ENCODE results near the gene FOXK1. TPM values are rescaled to one million over a fixed set of nuclear protein-coding genes. Genes with fewer than 3 reads are reported as not detected.

The FOXK1 gene
- total RNA-seq, 6 donors from 2014 or later, result 25.1 to 40.7 (median 34.1) TPM

GRCh38 chr7:4711093-4711492 lies 29.0 kb downstream of the FOXK1 start:
- no peaks in the 10 kb centered on the region for H3K36me3 ChIP-seq
- DNase-seq, result no peak
- H3K4me3 ChIP-seq, result no peak overlapping the region
- TF ChIP-seq POLR2A (IDR thresholded peaks at IDR 0.05), result no peak
- TF ChIP-seq CTCF (IDR thresholded peaks at IDR 0.05), result no peak
- no peak for TF ChIP-seq EP300 (IDR thresholded peaks at IDR 0.05)
- TF ChIP-seq POLR2AphosphoS5 (IDR thresholded peaks at IDR 0.05), result no peak
- H3K27ac ChIP-seq, result no peak overlapping the region
- no peak for ATAC-seq (ENCODE audit: low FRiP score in 2 of 2)
- H3K9me3 ChIP-seq, result no peaks in the 10 kb centered on the region
- peaks cover 59 to 73% (median 69%) of the 10 kb centered on the region in 4 donors for H3K4me1 ChIP-seq
- no peaks in the 10 kb centered on the region for H3K27me3 ChIP-seq
- WGBS, 2 donors, result 89 to 90% methylated on average over 10 of the region's 10 CpGs

DNA sequence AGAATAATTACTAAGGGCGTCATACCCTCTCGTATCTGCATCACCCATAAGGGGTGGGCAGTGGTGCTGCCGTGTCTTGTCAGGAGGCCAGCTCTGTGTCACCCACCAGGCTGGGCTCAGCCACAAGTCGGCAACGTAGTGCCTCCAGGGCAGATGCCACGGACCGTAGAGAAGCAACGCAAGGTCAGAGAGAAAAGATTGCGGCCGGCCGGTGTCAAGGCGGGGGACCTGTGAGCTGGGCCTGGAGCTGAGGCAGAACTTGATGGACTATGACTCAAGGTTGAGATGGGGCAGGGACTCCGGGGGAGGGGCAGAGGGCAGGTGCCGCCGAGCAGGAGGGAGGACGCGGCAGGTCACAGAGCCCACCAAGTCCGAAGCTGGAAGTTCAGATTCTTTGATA lies 29.5 kb downstream of the FOXK1 start:
- DNase-seq (no peak), ATAC-seq (ENCODE audit: low FRiP score in 2 of 2) (no peak)
- Histone ChIP-seq H3K4me1 (peaks cover 54 to 73% (median 69%) of the 10 kb centered on the region in 4 donors), H3K4me3 (no peak overlapping the region), H3K27ac (no peak overlapping the region), H3K36me3 (no peaks in the 10 kb centered on the region), H3K9me3 (no peaks in the 10 kb centered on the region), H3K27me3 (no peaks in the 10 kb centered on the region)
- WGBS, 2 donors, result 92 to 95% methylated on average over 18 of the region's 18 CpGs
- TF ChIP-seq EP300 (IDR thresholded peaks at IDR 0.05), result no peak
- TF ChIP-seq POLR2A (IDR thresholded peaks at IDR 0.05), result no peak
- no peak for TF ChIP-seq CTCF (IDR thresholded peaks at IDR 0.05)
- TF ChIP-seq POLR2AphosphoS5 (IDR thresholded peaks at IDR 0.05), result no peak

DNA sequence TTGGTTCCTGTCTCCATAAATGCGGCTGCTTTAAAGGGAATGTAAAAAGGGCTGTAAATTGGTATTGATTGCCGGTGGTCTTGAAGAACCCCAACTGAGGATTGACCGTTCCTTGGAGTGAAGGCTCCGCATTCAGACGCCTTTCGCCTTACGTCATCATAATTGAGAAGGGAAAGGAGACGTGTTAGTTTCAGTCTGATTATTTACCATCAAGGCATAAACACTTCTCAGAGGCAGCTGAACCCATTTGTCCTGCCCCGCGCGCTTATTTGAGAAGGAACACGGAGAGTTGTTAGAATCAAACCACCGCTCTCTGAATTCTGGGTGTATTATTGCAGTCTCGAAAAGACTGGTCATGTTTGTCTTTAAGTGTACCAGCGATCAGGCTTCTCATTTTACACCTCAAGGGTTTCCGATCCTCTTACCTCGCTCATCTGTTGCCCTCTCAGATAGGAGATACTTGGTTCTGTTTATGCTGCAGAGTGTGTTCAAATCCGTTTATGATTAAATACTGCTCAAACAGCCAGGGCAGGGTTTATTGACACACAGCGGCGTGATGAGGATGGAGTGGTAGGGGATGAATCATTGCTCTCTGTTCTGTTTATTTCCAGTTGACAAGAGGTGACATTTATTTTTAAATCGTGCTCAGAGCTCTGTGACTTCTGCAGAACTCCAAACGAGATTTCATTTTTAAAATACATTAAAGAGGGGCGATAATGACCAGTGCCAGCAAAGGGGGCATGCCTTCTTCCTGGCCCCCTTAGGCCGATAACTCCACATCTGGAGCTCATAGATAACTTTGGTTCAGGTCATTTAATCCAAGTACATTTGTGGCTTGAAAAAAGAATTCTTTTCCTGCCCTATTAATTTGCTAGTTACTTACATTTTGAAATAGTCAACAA lies 30.4 kb downstream of the FOXK1 start:
- TF ChIP-seq POLR2AphosphoS5 (IDR thresholded peaks at IDR 0.05) (no peak), CTCF (IDR thresholded peaks at IDR 0.05) (no peak), EP300 (IDR thresholded peaks at IDR 0.05) (no peak), POLR2A (IDR thresholded peaks at IDR 0.05) (no peak)
- Histone ChIP-seq H3K27ac (peak overlapping the region; percentile 23 to 62 (median 52)), H3K9me3 (no peaks in the 10 kb centered on the region), H3K4me1 (peaks cover 49 to 72% (median 60%) of the 10 kb centered on the region in 4 donors), H3K4me3 (peak overlapping the region in 1 of 4 donors; percentile 0), H3K36me3 (no peaks in the 10 kb centered on the region), H3K27me3 (no peaks in the 10 kb centered on the region)
- DNase-seq, result peak in 1 of 2 donors; percentile 63
- no peak for ATAC-seq (ENCODE audit: low FRiP score in 2 of 2)
- 63 to 65% methylated on average over 24 of the region's 24 CpGs for WGBS, 2 donors

GRCh38 chr7:4713183-4713784 lies 31.2 kb downstream of the FOXK1 start:
- Histone ChIP-seq H3K27ac (peak overlapping the region; percentile 16 to 62 (median 22)), H3K27me3 (no peaks in the 10 kb centered on the region), H3K9me3 (no peaks in the 10 kb centered on the region), H3K36me3 (peaks cover 0 to 4% (median 3%) of the 10 kb centered on the region in 4 donors), H3K4me3 (peak overlapping the region in 1 of 4 donors; percentile 0), H3K4me1 (peaks cover 41 to 65% (median 53%) of the 10 kb centered on the region in 4 donors)
- TF ChIP-seq POLR2A (IDR thresholded peaks at IDR 0.05) (no peak), EP300 (IDR thresholded peaks at IDR 0.05) (no peak), POLR2AphosphoS5 (IDR thresholded peaks at IDR 0.05) (no peak), CTCF (IDR thresholded peaks at IDR 0.05) (no peak)
- peak in 1 of 2 donors; percentile 53 for ATAC-seq (ENCODE audit: low FRiP score in 2 of 2)
- WGBS, 2 donors, result 60 to 64% methylated on average over 27 of the region's 27 CpGs
- peak in 1 of 2 donors; percentile 50 for DNase-seq

Data from upper lobe of left lung (tissue), 6 donors.